Karpas-422 (cell line): ENCODE measurements around the gene SCUBE2. TPM values are rescaled to one million over a fixed set of nuclear protein-coding genes. Genes with fewer than 3 reads are reported as not detected.

ENCODE experiments used
- DNase-seq: peaks from one replicate; pipeline ENCODE4 v3.0.0-alpha.2; 2015
- H2AFZ ChIP-seq: fragments of 200-600 bp; sonication (generic); 2 replicates; pipeline ENCODE4 v1.6.1; 2014; ENCODE audit warnings: antibody characterized with exemption, low read length, mixed read lengths
- H3K27ac ChIP-seq: fragments of 200-600 bp; sonication (generic); 2 replicates; pipeline ENCODE4 v1.5.1; 2014; ENCODE audit warnings: mild to moderate bottlenecking, low read length, moderate library complexity
- H3K27me3 ChIP-seq: fragments of 200-600 bp; sonication (generic); 2 replicates; pipeline ENCODE4 v1.6.1; 2014; ENCODE audit warnings: low read length, mixed read lengths
- H3K36me3 ChIP-seq: fragments of 200-600 bp; sonication (generic); 2 replicates; pipeline ENCODE4 v1.6.1; 2014; ENCODE audit warnings: low read length, mixed read lengths; ENCODE audit not compliant: insufficient read depth
- H3K4me1 ChIP-seq: fragments of 200-600 bp; sonication (generic); 2 replicates; pipeline ENCODE4 v1.6.1; 2014; ENCODE audit warnings: mild to moderate bottlenecking, low read length, mixed read lengths
- H3K4me2 ChIP-seq: fragments of 200-600 bp; sonication (generic); 2 replicates; pipeline ENCODE4 v1.6.1; 2014; ENCODE audit warnings: low read length, low read depth, mild to moderate bottlenecking; ENCODE audit not compliant: poor library complexity, severe bottlenecking
- H3K4me3 ChIP-seq: fragments of 200-600 bp; sonication (generic); 2 replicates; pipeline ENCODE4 v1.5.1; 2014; ENCODE audit warnings: mild to moderate bottlenecking, antibody characterized with exemption, low read length, mixed read lengths
- H3K79me2 ChIP-seq: fragments of 200-600 bp; sonication (generic); 2 replicates; pipeline ENCODE4 v1.6.1; 2014; ENCODE audit warnings: mild to moderate bottlenecking, low read length, mixed read lengths
- H3K9ac ChIP-seq: fragments of 200-600 bp; sonication (generic); 2 replicates; pipeline ENCODE4 v1.6.0; 2014; ENCODE audit warnings: low read length
- H3K9me2 ChIP-seq: fragments of 200-600 bp; sonication (generic), shearing (Covaris generic); replicated peaks from 2 replicates; pipeline ENCODE4 v1.6.0; 2014; ENCODE audit warnings: mild to moderate bottlenecking, low read length, moderate library complexity; ENCODE audit not compliant: insufficient read depth
- H3K9me3 ChIP-seq: fragments of 300-700, 200-600 bp; sonication (generic); 2 replicates; pipeline ENCODE4 v1.6.1; 2014; ENCODE audit warnings: low read length, mixed read lengths
- H4K20me1 ChIP-seq: fragments of 200-600 bp; sonication (generic); 2 replicates; pipeline ENCODE4 v1.6.1; 2014; ENCODE audit warnings: mild to moderate bottlenecking, antibody characterized with exemption, low read length, low read depth; ENCODE audit not compliant: insufficient read depth
- total RNA-seq: library from RNA; depleted of rRNA; stranded (reverse); fragments of >200 nt; shearing (Covaris generic); gene quantifications from 2 replicates; pipeline ENCODE4 v1.2.3, GENCODE V29; 2014; ENCODE audit warnings: low replicate concordance

The SCUBE2 gene
- total RNA-seq, 1 experiment from 2014 or later: not detected

DNA sequence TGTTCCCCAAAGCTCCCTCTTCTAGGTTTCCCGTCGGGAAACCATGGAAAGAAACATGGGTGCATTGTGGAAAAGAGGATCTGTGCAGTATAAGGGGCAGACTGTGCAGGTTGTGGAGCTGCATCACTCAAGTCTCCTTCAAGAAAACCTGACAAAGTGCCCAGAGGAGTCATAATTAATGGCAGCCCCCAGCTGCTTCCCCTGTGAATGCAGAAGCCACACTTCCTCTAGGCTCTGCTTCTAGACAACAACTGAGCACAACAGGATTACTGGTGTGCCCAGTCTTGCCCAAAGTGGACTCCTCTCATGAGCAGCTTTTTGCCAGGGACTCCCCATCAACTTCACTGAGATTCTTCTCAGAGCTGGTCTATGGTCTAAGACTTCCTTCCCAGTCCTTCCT is 42.6 kb upstream of the SCUBE2 start:
- Histone ChIP-seq H3K9me2 (no peaks in the 10 kb centered on the region), H3K79me2 (no peaks in the 10 kb centered on the region), H3K4me3 (no peak overlapping the region), H3K4me1 (peaks cover 21% of the 10 kb centered on the region), H2AFZ (no peak overlapping the region), H3K27me3 (no peaks in the 10 kb centered on the region), H3K9me3 (no peaks in the 10 kb centered on the region), H4K20me1 (no peaks in the 10 kb centered on the region), H3K9ac (no peak overlapping the region), H3K4me2 (no peak overlapping the region), H3K27ac (no peak overlapping the region), H3K36me3 (no peaks in the 10 kb centered on the region)
- DNase-seq: no peak

DNA sequence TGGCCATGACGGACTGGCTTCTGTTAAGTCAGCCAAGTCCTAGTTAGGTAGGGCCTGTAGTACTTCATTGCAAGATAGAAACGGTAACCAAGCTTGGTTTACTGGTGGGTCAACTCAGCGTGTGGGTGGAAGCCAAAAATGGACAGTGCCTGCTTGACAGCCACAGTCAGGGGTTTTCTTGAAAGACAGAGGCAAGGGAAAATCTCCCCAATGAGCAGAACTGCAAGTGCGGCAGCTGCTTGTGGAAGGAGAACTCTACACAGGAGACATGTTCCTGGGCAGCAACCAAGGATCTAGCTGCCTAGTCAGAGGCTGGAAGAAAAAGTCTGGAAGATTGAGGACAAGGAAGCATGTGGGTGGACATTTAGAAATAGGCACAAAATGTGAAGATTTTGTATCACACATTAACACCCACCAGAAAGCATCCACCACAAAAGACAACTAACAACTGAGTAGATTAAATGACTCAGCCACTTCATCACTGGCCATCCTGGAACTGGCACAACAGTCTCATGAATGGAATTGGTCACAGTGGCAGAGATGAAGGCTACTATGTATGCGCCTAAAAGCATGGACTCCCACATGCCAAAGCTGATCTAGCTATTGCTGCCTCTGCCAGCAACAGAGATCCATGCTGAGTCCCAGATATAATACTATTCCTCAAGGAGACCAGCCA is 40.9 kb upstream of the SCUBE2 start:
- no peak overlapping the region for H3K9ac ChIP-seq
- H3K4me2 ChIP-seq: no peak overlapping the region
- no peak for DNase-seq
- no peaks in the 10 kb centered on the region for H3K36me3 ChIP-seq
- peaks cover 21% of the 10 kb centered on the region for H3K4me1 ChIP-seq
- H4K20me1 ChIP-seq: no peaks in the 10 kb centered on the region
- no peaks in the 10 kb centered on the region for H3K9me3 ChIP-seq
- H3K4me3 ChIP-seq: no peak overlapping the region
- H3K27me3 ChIP-seq: no peaks in the 10 kb centered on the region
- no peak overlapping the region for H2AFZ ChIP-seq
- H3K9me2 ChIP-seq: no peaks in the 10 kb centered on the region
- H3K79me2 ChIP-seq: no peaks in the 10 kb centered on the region
- no peak overlapping the region for H3K27ac ChIP-seq

DNA sequence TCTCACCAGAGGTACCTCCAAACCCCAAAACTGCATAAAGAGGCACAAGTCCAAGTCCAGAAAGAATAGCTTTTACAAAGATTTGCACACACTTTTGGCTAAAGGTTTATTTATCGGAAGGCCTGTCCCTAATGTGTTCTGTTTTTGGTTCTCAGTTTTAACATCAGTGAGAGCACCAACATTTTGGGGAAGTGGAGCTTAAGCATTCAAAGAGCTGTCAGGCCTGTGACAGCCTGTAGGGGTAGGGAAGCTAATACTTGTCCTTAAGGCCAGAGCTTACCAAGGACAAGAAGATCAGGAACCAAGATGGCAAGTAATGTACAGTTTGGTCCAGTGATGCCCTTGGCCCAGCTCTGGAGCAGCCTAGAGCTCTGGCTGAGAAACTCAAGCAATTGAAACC is 38.9 kb upstream of the SCUBE2 start:
- Histone ChIP-seq H3K9ac (no peak overlapping the region), H3K4me3 (no peak overlapping the region), H3K4me1 (peaks cover 28% of the 10 kb centered on the region), H4K20me1 (no peaks in the 10 kb centered on the region), H3K9me3 (no peaks in the 10 kb centered on the region), H3K79me2 (no peaks in the 10 kb centered on the region), H3K27me3 (no peaks in the 10 kb centered on the region), H2AFZ (no peak overlapping the region), H3K4me2 (peak overlapping the region; percentile 30), H3K9me2 (no peaks in the 10 kb centered on the region), H3K27ac (no peak overlapping the region; the same call in 1 of the 2 replicates), H3K36me3 (no peaks in the 10 kb centered on the region)
- DNase-seq: peak; percentile 80

DNA sequence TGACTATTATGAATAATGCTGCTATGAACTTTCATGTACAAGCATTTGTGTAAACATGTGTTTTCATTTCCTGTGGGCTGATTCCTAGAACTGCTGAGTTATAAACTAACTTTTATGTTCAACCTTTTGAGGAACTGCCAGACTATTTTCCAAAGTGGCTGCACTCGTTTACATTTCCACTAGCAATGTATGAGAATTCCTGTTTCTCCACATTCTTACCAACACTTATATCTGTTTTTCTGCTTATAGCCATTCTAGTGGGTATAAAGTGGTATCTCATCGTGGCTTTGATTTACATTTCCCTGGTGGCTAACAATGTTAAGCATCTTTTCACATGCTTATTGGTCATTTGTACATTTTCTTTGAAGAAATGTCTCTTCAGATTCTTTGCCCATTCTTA is 35.2 kb upstream of the SCUBE2 start:
- H3K9me3 ChIP-seq: no peaks in the 10 kb centered on the region
- no peaks in the 10 kb centered on the region for H3K79me2 ChIP-seq

DNA sequence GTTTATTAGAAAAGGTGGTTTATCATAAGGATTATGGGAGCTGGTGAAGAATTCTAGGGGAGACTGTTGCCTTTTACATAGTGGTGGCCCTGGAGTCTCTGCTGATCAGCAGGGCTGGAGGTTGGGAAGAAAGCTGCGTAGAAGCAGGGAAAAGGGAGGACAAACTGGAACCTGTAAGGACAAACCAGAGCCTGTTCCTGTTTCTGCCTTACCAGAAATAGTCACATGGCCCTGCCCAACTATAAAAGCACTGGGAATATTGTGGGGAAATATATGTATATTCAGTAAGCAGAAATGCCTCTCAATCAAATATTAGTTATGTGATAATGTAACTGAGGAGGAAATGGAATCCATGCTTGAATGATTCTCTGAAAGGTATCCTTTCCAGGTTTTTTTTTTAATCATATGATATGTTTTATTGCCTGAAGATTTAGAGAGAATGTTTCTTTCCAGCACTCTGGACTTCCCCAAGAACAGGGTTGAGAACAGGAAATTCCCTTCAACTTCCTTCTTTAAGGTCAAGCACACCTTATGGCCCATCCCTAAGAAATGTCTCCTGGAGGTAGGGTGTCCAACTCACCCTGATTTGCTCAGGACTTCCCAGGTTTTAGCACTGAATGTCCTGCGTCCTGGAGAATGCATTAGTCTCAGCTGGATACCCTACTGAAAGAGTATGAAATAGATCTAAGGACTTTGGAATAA is 33.9 kb upstream of the SCUBE2 start:
- Histone ChIP-seq H3K79me2 (no peaks in the 10 kb centered on the region), H3K4me2 (no peak overlapping the region), H3K4me3 (no peak overlapping the region), H3K9ac (no peak overlapping the region), H3K36me3 (no peaks in the 10 kb centered on the region), H3K9me2 (no peaks in the 10 kb centered on the region), H3K27ac (no peak overlapping the region), H3K9me3 (no peaks in the 10 kb centered on the region), H2AFZ (no peak overlapping the region), H3K27me3 (no peaks in the 10 kb centered on the region), H3K4me1 (peaks cover 39% of the 10 kb centered on the region), H4K20me1 (no peaks in the 10 kb centered on the region)
- no peak for DNase-seq

More for the DNA sequence above, 35.2 kb upstream of the SCUBE2 start:
- no peak overlapping the region for H3K27ac ChIP-seq
- no peaks in the 10 kb centered on the region for H4K20me1 ChIP-seq
- no peak overlapping the region for H3K9ac ChIP-seq
- no peaks in the 10 kb centered on the region for H3K27me3 ChIP-seq
- H3K4me2 ChIP-seq: no peak overlapping the region
- no peak overlapping the region for H3K4me3 ChIP-seq
- H3K36me3 ChIP-seq: no peaks in the 10 kb centered on the region
- H3K9me2 ChIP-seq: no peaks in the 10 kb centered on the region
- no peak for DNase-seq
- peaks cover 49% of the 10 kb centered on the region for H3K4me1 ChIP-seq
- H2AFZ ChIP-seq: no peak overlapping the region

DNA sequence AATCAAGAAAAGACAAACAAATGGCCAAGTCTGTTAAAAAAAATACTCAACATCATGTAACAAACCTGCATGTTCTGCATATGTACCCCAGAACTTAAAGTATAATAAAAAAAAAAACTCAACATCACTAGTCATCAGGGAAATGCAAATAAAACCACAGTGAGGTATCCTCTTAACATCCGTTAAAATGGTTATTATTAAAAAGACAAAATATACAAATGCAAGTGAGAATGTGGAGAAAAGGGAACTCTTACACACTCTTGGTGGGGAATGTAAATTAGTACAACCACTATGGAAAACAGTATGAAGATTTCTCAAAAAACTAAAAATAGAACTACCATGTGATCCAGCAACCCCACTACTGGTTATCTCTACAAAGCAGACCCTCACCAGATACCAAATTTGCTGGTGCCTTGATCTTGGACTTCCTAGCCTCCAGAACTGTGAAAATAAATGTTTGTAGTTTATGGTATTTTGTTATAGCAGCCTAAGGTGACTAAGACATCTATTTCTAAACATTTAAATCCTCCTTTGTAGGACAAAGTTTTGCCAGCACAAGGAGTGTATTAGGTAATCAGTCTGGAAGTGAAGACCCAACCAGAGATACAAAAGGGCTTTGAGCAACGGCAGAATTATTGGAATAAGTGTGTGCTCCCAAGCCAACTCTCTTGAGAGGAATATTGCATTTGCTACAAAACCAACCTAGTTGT is 32.4 kb upstream of the SCUBE2 start:
- Histone ChIP-seq H4K20me1 (no peaks in the 10 kb centered on the region), H3K36me3 (no peaks in the 10 kb centered on the region), H3K27me3 (no peaks in the 10 kb centered on the region), H3K79me2 (no peaks in the 10 kb centered on the region), H3K27ac (peak overlapping the region; percentile 20; the same call in 1 of the 2 replicates), H3K9me3 (no peaks in the 10 kb centered on the region), H3K4me1 (peaks cover 28% of the 10 kb centered on the region), H3K4me2 (peak overlapping the region; percentile 59), H3K9ac (no peak overlapping the region), H3K9me2 (no peaks in the 10 kb centered on the region), H3K4me3 (peak overlapping the region; percentile 31), H2AFZ (no peak overlapping the region)
- DNase-seq: peak; percentile 77

DNA sequence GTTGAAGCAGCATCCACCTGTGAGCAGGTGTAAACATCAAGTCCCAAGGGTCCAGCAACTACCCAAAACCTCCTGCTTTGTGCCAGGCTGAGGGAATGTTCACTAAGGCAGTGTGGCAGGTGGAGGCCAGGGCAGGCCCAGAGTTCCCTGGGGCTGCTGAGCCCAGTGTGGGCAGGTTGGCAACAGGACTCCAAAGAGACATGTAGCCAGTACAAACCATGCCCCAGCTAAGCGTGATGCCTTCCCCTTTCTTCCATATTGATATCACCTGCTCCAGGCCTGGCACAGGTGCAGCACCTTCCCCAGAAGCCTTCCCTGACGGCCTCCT is 30.0 kb upstream of the SCUBE2 start:
- Histone ChIP-seq H4K20me1 (no peaks in the 10 kb centered on the region), H3K9ac (no peak overlapping the region), H3K9me2 (no peaks in the 10 kb centered on the region), H3K4me1 (peaks cover 24% of the 10 kb centered on the region), H3K9me3 (no peaks in the 10 kb centered on the region), H3K79me2 (no peaks in the 10 kb centered on the region), H2AFZ (no peak overlapping the region), H3K4me3 (no peak overlapping the region), H3K27ac (no peak overlapping the region), H3K27me3 (no peaks in the 10 kb centered on the region), H3K4me2 (no peak overlapping the region), H3K36me3 (no peaks in the 10 kb centered on the region)
- DNase-seq: no peak

DNA sequence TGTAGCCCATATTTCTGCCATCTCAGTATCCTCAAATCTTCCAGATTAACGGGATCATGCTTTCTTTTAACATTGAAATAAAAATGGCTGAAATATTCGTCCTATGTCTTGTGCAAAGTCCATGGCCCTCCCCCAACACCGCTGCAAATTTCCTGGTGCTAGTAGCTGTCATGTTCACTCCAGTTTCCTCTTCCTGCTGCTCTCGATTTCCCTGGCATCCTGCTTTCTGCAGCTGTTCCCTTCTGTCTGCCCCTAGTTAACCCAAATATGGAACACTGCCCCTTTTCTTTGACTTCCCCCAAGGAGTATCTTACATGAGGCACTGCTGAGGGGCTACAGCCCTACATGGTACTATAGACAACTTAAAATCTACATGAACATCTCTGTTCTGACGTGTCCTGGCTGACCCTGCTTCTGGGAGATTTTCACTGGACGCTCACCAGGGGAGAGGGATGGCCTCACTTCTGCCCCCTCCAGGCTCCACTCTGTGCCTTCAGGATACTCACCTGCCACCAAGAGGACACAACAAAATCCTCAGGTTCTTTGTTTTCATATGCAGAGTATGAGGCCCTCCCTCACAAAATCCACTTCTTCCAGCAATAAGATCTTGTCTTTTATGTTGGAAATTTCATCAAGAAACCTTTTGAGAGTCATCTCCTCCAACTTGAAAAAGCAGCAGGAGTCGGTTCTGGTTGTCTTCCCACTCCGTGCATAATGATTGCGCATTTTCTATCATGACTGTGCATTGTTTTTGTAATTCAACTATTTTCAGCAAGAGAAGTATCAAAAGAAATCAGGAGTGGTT is 29.5 kb upstream of the SCUBE2 start:
- DNase-seq: peak; percentile 51
- Histone ChIP-seq H3K36me3 (no peaks in the 10 kb centered on the region), H3K4me3 (no peak overlapping the region), H3K79me2 (no peaks in the 10 kb centered on the region), H3K27ac (no peak overlapping the region), H3K27me3 (no peaks in the 10 kb centered on the region), H3K9ac (no peak overlapping the region), H3K4me1 (peaks cover 21% of the 10 kb centered on the region), H3K9me2 (no peaks in the 10 kb centered on the region), H4K20me1 (no peaks in the 10 kb centered on the region), H2AFZ (no peak overlapping the region), H3K4me2 (no peak overlapping the region), H3K9me3 (no peaks in the 10 kb centered on the region)
